Activated CD4-positive, alpha-beta T cell treated with anti-CD3 and anti-CD28 coated beads for 36 hours (primary cell): ENCODE measurements around the gene IRAK3. TPM values are rescaled to one million over a fixed set of nuclear protein-coding genes. Genes with fewer than 3 reads are reported as not detected.
"Not testable (repeated sequence)": the region's sequence is repeated elsewhere in the genome, so short reads cannot be mapped to it uniquely, and the experiment has no call there.

Source experiments
- ATAC-seq: fragments of 200-7000 bp; cut with Tn5 transposase; one replicate; pipeline ENCODE4 v1.10.0; 2021; ENCODE audit warnings: mild to moderate bottlenecking, moderate library complexity
- CTCF ChIA-PET: fragments of 350-600 bp; sonication (Branson Sonifier 250); formaldehyde crosslinking; loops from one replicate; lab custom pipeline; 2021; ENCODE audit warnings: antibody characterized with exemption; lab: Charles Lee
- POLR2A ChIA-PET: fragments of 350-600 bp; sonication (Branson Sonifier 250); formaldehyde crosslinking; loops from one replicate; lab custom pipeline; 2021; ENCODE audit warnings: antibody characterized with exemption, inconsistent platforms; lab: Charles Lee
- DNase-seq: peaks from one replicate; pipeline ENCODE4 v3.0.0-alpha.2; 2020
- H3K27ac Mint-ChIP-seq: one replicate; pipeline ENCODE4 v1.8.0; 2021; ENCODE audit warnings: mixed read lengths
- H3K27me3 Mint-ChIP-seq: one replicate; pipeline ENCODE4 v1.8.0; 2021; ENCODE audit warnings: mixed read lengths
- H3K36me3 Mint-ChIP-seq: one replicate; pipeline ENCODE4 v1.8.0; 2021; ENCODE audit warnings: low read depth, mixed read lengths
- H3K4me1 Mint-ChIP-seq: one replicate; pipeline ENCODE4 v1.8.0; 2021; ENCODE audit warnings: mixed read lengths
- H3K4me3 Mint-ChIP-seq: one replicate; pipeline ENCODE4 v1.8.0; 2021; ENCODE audit warnings: mild to moderate bottlenecking, moderate library complexity, mixed read lengths
- H3K9me3 Mint-ChIP-seq: one replicate; pipeline ENCODE4 v1.8.0; 2021; ENCODE audit warnings: low read depth, mixed read lengths
- intact Hi-C, 2 experiments: fragments of 100-400 bp; cut with DNase I in 1 of 2; cut with micrococcal nuclease in 1 of 2; formaldehyde crosslinking; loops; one replicate each; pipeline versions ENCODE4 v1.14.2 to v1.15.1; 2022 to 2024; cut with DNase I, micrococcal nuclease
- total RNA-seq, 2 experiments: library from RNA; stranded (reverse); gene quantifications; one replicate each; pipeline ENCODE4 v1.2.3, GENCODE V29; 2021

IRAK3 gene
- total RNA-seq, 2 experiments from 2014 or later, result 0.82 to 1.1 TPM

DNA sequence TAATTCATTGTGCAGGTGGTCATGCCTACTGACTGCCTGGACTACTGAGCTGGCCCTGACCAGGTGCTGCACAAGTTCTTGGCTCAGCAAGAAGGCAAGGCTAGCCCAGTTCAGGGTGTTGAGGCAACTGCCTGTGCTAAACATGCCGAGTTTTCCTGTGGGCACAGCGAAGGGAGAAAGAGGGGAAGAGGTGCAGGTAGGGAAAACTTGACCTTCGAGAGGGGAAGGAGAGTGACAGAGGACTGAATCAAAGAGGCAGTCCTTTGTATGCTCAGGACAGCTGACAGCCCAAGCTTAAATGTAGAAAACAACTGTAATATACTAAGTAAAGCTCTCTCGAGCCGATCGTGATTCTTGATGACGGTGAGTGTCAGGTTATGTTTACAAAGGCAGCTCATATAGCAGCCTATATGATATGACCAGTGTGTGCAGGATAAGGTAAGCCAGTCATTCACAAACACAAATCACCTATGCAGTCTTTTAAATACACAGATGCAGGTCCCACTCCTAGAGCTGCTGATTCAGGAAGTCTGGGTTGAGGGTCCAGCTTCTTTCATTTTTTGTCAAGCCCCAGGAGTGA lies 2.6 kb downstream of the IRAK3 start:
- Mint-ChIP-seq H3K27me3 (peaks cover 42% of the 10 kb centered on the region), H3K4me3 (no peak overlapping the region), H3K9me3 (no peaks in the 10 kb centered on the region), H3K36me3 (peaks cover 5% of the 10 kb centered on the region), H3K27ac (no peak overlapping the region), H3K4me1 (peaks cover 12% of the 10 kb centered on the region)
- ChIA-PET POLR2A (no interaction called here), CTCF (interaction anchor here (1.5 kb wide), 1 partner anchor 22 kb away, joined by 4 read pairs; the partner anchor contains the start of gene TMBIM4)
- intact Hi-C loops, result no loop called here
- no peak for DNase-seq
- no peak for ATAC-seq

DNA sequence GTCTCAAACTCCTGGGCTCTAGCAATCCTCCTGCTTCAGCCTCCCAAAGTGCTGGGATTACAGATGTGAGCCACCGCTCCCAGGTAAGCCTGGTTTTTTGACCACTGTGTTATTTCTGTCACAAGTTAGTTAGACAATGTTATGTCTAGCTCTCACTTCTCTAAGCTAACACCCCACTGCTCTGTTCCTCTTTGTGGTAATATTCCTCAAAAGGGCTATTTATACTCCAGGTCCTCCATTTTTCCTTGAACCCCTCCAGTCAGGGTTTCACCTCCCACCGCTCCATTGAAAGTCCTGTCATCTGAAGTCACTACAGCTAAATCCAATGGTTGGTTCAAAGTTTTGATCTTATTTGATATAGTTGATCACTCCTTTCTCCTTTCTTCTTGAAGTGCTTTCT lies 5.1 kb downstream of the IRAK3 start:
- ATAC-seq (no peak), DNase-seq (no peak)
- H3K4me1 Mint-ChIP-seq, result peaks cover 12% of the 10 kb centered on the region
- H3K9me3 Mint-ChIP-seq, result no peaks in the 10 kb centered on the region
- intact Hi-C loops, result no loop called here
- no peak overlapping the region for H3K27ac Mint-ChIP-seq
- peaks cover 35% of the 10 kb centered on the region for H3K27me3 Mint-ChIP-seq
- POLR2A ChIA-PET, result no interaction called here
- H3K4me3 Mint-ChIP-seq, result no peak overlapping the region
- CTCF ChIA-PET, result no interaction called here
- H3K36me3 Mint-ChIP-seq, result no peaks in the 10 kb centered on the region

DNA sequence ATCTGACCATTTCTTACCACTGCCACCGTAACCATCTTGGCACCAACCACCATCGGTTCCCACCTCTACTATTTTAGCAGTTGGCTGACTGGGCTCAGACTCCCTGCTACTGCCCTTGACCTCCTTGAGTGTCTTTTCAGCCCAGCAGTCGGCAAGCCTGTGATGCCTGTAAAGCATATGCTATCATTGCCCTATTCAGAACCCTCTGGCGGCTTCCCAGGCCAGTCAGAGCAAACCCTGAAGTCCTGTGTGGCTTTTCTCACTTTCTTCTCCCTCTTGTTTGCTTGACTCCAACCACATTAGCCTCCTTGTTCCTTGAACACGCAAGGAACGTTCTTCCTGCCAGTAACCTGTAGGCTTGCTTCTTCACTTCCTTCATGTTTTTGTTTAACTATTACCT lies 6.2 kb downstream of the IRAK3 start:
- POLR2A ChIA-PET, result no interaction called here

DNA sequence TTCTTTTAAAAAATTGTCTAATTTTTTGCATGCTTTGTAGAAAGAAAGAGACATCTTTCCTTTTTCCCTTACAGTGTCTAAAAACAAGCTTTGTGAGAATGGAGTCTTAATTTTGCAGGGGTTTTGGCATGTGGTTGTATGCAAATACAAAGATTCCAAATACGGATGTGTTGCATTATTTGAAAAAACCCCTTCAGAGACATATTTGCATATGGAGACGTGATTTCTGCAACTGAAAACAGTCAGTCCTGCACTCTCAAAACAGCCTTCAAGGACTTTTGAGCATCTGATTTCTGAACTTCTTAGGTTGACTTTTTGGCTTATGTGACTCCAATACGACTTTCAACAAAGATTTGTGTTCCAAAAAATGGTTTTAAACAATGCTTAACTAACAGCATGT lies 7.8 kb downstream of the IRAK3 start:
- ATAC-seq, result peak; percentile 94
- ChIA-PET POLR2A (no interaction called here), CTCF (no interaction called here)
- H3K36me3 Mint-ChIP-seq, result no peaks in the 10 kb centered on the region
- intact Hi-C loops, result no loop called here
- H3K27ac Mint-ChIP-seq, result peak overlapping the region; percentile 69
- peaks cover 18% of the 10 kb centered on the region for H3K27me3 Mint-ChIP-seq
- DNase-seq, result no peak
- peaks cover 7% of the 10 kb centered on the region for H3K9me3 Mint-ChIP-seq
- no peak overlapping the region for H3K4me3 Mint-ChIP-seq
- peaks cover 14% of the 10 kb centered on the region for H3K4me1 Mint-ChIP-seq

More for the DNA sequence above, 6.2 kb downstream of the IRAK3 start:
- ATAC-seq (no peak), DNase-seq (no peak)
- Mint-ChIP-seq H3K27me3 (peaks cover 33% of the 10 kb centered on the region), H3K4me1 (peaks cover 13% of the 10 kb centered on the region), H3K27ac (no peak overlapping the region), H3K4me3 (no peak overlapping the region), H3K9me3 (peaks cover 4% of the 10 kb centered on the region), H3K36me3 (no peaks in the 10 kb centered on the region)
- intact Hi-C loops, result no loop called here
- CTCF ChIA-PET, result no interaction called here

DNA sequence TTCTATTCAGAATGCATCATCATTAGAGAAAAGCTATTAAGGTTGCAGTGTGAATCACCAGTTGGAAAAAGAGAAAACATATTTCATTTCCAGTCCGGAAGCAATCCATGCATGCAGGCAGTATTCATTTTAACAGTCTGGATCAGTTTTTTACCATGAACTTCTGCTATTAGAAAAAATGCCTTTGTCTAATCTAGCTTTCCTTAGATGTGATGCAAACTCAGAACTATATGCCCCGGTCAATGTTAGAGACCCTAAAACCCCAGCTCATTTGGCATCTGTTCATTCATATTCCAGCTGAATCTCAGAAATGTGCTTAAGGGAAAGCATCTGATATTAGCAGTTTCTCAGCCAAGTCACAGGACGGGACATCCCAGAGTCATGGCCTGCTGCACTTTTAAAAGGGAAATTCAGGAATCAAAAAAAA lies 8.5 kb downstream of the IRAK3 start:
- Mint-ChIP-seq H3K4me3 (no peak overlapping the region), H3K27me3 (peaks cover 18% of the 10 kb centered on the region), H3K36me3 (no peaks in the 10 kb centered on the region), H3K9me3 (peaks cover 7% of the 10 kb centered on the region), H3K27ac (no peak overlapping the region), H3K4me1 (peaks cover 14% of the 10 kb centered on the region)
- DNase-seq, result no peak
- intact Hi-C loops, result no loop called here
- ATAC-seq, result no peak
- ChIA-PET POLR2A (no interaction called here), CTCF (interaction anchor here (0.5 to 1.4 kb wide), 6 partner anchors 9 to 210 kb away, joined by 3 to 6 read pairs (median 3); partner anchors contain the start of genes IRAK3, LLPH and TMBIM4)

DNA sequence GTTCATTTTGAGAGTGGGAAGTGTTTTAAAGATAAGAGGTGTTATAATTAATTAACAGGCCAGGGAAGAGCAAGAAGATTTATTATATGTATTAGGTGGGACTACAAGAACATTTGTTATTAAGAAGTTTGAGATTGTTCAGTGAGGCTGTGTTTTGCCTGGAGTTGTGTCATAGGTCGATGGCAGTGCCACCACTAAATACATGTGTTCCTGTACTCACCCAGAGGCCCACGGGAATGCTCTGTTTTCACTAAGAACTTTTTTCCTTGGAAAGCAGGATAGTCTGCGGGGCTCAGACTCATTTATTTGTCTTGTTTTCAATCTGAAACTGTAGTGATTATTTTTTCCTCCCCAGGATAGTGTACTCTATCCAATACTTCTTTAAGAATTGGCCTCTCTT lies 10.1 kb downstream of the IRAK3 start:
- no peak overlapping the region for H3K27ac Mint-ChIP-seq
- peaks cover 16% of the 10 kb centered on the region for H3K27me3 Mint-ChIP-seq
- CTCF ChIA-PET, result no interaction called here
- POLR2A ChIA-PET, result no interaction called here
- H3K4me3 Mint-ChIP-seq, result no peak overlapping the region
- peaks cover 7% of the 10 kb centered on the region for H3K9me3 Mint-ChIP-seq
- DNase-seq (no peak), ATAC-seq (no peak)
- no peaks in the 10 kb centered on the region for H3K36me3 Mint-ChIP-seq
- intact Hi-C loops, result no loop called here
- H3K4me1 Mint-ChIP-seq, result peaks cover 24% of the 10 kb centered on the region

DNA sequence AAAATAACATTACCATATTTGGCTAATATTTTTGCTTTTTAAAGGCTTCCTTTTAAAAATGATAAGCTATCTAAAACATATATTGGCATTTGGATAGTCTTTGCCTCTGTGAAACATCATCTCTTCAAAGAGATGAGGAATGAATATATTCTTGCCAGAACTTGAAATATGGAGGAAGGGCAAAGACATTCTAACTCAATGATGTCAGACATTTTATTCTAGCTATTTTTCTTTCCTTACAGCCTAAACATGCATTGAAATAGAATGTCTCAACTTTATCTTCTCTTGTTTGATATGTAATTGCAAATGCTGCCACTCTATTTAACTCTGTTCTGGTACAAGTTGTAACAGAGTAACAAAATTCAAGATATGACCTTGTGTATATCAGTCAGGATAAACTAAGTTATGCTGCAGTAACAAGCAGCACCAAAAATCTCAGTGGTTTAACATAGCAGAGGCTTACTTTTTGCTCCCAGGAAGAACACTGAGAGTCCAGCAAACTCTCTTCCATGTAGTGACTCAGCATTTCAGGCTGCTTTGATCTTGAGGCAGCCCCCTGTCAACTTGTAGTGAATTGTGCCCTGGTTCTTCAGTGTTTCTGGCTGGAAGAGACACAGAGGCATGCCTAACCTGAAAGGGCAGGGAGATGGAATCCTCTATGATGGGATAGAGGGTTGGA lies 11.0 kb downstream of the IRAK3 start:
- intact Hi-C loops, result no loop called here
- no peak overlapping the region for H3K27ac Mint-ChIP-seq
- peaks cover 12% of the 10 kb centered on the region for H3K27me3 Mint-ChIP-seq
- no peaks in the 10 kb centered on the region for H3K36me3 Mint-ChIP-seq
- ChIA-PET POLR2A (no interaction called here), CTCF (interaction anchor here (1.2 kb wide), 1 partner anchor 10 kb away, joined by 4 read pairs; no protein-coding TSS in a partner anchor)
- H3K4me1 Mint-ChIP-seq, result peaks cover 32% of the 10 kb centered on the region
- peaks cover 7% of the 10 kb centered on the region for H3K9me3 Mint-ChIP-seq
- DNase-seq (no peak), ATAC-seq (no peak)
- no peak overlapping the region for H3K4me3 Mint-ChIP-seq

DNA sequence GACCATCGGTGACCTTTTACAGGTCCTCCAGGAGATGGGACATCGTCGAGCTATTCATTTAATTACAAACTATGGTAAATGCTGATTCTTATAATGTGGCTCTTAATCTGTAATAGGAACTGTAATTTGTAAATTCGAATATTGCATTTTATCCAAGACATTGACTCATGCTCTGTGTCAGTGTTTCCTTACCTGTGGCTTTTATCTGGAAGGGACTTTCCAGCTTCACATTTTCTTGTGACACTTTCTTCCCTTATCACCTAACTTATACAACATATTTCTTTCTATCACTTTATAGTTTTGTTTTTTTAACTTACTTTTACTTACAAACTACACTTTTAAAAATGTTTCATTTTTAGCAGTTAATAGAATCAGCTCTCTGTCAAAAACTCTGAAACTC lies 14.8 kb downstream of the IRAK3 start:
- Mint-ChIP-seq H3K4me3 (no peak overlapping the region), H3K27ac (no peak overlapping the region), H3K27me3 (peaks cover 6% of the 10 kb centered on the region), H3K9me3 (peaks cover 7% of the 10 kb centered on the region), H3K36me3 (no peaks in the 10 kb centered on the region), H3K4me1 (peaks cover 21% of the 10 kb centered on the region)
- DNase-seq (peak; percentile 20), ATAC-seq (peak; percentile 53)
- ChIA-PET POLR2A (interaction anchor here (0.6 kb wide), 1 partner anchor 107 kb away, joined by 3 read pairs; no protein-coding TSS in a partner anchor), CTCF (interaction anchor here (0.9 kb wide), 1 partner anchor 27 kb away, joined by 4 read pairs; no protein-coding TSS in a partner anchor)
- intact Hi-C loops, result loop anchor here in 1 of 2 experiments (2.0 kb wide), 1 partner anchor 35 kb away; the partner anchor contains the start of gene TMBIM4

DNA sequence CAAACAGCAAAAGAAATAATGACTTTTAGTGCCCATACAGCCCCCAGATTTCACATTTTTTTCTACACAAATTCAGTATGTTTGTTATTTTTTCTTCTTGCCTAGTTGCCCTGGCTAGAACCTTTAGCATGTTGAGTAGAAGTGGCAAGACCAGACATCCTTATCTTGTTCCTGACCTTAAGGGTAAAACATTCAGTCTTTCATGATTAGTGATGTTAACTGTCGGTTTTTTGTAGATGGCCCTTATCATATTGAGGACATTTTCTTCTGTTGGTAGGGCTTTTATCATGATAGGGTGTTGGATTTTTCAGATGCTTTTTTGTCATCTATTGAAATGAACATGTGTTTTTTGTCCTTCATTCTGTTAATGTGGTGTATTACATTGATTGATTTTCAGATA lies 17.1 kb downstream of the IRAK3 start:
- CTCF ChIA-PET, result no interaction called here
- Mint-ChIP-seq H3K9me3 (no peaks in the 10 kb centered on the region), H3K27ac (no peak overlapping the region), H3K4me3 (no peak overlapping the region), H3K27me3 (peaks cover 8% of the 10 kb centered on the region), H3K36me3 (no peaks in the 10 kb centered on the region), H3K4me1 (peaks cover 18% of the 10 kb centered on the region)
- ATAC-seq, result no peak
- POLR2A ChIA-PET, result no interaction called here
- no peak for DNase-seq
- intact Hi-C loops, result no loop called here

DNA sequence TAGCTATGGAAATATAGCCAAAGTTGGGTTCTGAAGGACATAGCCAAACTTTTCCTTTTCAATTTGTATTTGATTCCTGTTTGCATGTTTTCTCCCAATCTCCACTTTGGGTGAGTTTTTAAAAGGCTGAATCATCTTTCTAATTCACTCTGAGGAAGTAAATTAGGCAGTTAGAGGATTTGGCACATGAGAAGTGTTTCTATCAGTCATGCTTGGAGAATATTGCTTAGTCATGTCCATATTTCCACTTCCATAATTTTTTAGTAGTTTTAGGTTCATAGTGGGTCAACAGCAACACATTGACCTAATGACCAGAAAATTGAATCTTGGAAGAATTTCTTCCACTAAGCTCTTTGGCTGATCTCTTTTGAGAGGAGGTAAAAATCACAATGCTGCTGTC lies 21.8 kb downstream of the IRAK3 start:
- DNase-seq (no peak), ATAC-seq (no peak)
- peaks cover 4% of the 10 kb centered on the region for H3K9me3 Mint-ChIP-seq
- H3K4me1 Mint-ChIP-seq, result peaks cover 9% of the 10 kb centered on the region
- H3K36me3 Mint-ChIP-seq, result no peaks in the 10 kb centered on the region
- H3K27ac Mint-ChIP-seq, result no peak overlapping the region
- CTCF ChIA-PET, result interaction anchor here (0.8 kb wide), 1 partner anchor 202 kb away, joined by 3 read pairs; no protein-coding TSS in a partner anchor
- POLR2A ChIA-PET, result no interaction called here
- intact Hi-C loops, result no loop called here
- H3K27me3 Mint-ChIP-seq, result peaks cover 16% of the 10 kb centered on the region
- H3K4me3 Mint-ChIP-seq, result no peak overlapping the region

DNA sequence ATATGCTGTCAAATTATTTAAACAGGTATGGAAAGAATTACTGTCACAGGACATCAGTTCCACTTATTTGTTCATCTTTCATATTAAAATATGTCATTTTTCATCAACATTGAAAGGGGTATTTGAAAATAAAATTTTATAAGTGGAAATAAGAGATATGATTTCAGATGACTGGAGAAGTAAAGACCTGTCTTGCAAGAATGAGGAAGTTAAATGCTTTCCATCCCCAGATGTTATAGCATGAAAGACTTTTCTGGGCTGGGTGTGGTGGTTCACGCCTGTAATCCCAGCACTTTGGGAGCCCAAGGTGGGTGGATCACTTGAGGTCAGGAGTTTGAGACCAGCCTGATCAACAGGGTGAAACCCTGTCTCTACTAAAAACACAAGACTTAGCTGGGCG lies 22.6 kb downstream of the IRAK3 start:
- intact Hi-C loops, H3K4me1 Mint-ChIP-seq, DNase-seq, H3K27ac Mint-ChIP-seq, POLR2A ChIA-PET, H3K36me3 Mint-ChIP-seq, ATAC-seq, H3K4me3 Mint-ChIP-seq, H3K9me3 Mint-ChIP-seq: not testable (repeated sequence)
- CTCF ChIA-PET, result interaction anchor here (1.0 kb wide), 1 partner anchor 69 kb away, joined by 3 read pairs; no protein-coding TSS in a partner anchor
- peaks cover 16% of the 10 kb centered on the region for H3K27me3 Mint-ChIP-seq

DNA sequence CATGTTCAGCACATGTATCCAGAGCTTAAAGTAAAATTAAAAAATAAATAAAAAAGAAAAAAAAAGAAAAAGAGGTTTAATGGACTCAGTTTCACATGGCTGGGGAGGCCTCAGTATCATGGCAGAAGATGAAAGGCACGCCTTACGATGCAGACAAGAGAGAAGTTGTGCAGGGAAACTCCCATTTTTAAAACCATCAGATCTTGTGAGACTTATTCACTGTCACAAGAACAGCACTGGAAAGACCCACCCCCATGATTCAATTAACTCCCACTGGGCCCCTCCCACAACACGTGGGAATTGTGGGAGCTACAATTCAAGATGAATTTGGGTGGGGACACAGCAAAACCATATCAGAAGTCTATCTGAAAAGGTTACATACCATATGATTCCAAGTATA lies 24.0 kb downstream of the IRAK3 start:
- H3K27me3 Mint-ChIP-seq, result peaks cover 13% of the 10 kb centered on the region
- H3K36me3 Mint-ChIP-seq, CTCF ChIA-PET, intact Hi-C loops, ATAC-seq, H3K9me3 Mint-ChIP-seq, POLR2A ChIA-PET, H3K4me3 Mint-ChIP-seq, DNase-seq, H3K27ac Mint-ChIP-seq: not testable (repeated sequence)
- H3K4me1 Mint-ChIP-seq, result peaks cover 11% of the 10 kb centered on the region
